Natural killer cell (primary cell): ENCODE measurements around the gene GRIFIN. TPM values are rescaled to one million over a fixed set of nuclear protein-coding genes. Genes with fewer than 3 reads are reported as not detected.

Experiments
- ATAC-seq, 3 donors: fragments of 150-1000 bp in 2 of 3; fragments of 200-7000 bp in 1 of 3; cut with Tn5 transposase; 1 replicate in 1 of 3; 2 replicates in 2 of 3; pipeline ENCODE4 v1.10.0; 2021; ENCODE audit warnings: mild to moderate bottlenecking in 2 of 3, moderate library complexity in 2 of 3
- DNase-seq, 2 donors: peaks; one replicate each; pipeline versions ENCODE4 v3.0.0 to v3.0.0-alpha.2; 2013 to 2021; ENCODE audit warnings: mixed read lengths in 1 of 2
- H3K27ac ChIP-seq: one replicate; pipeline ENCODE4 v1.5.1; 2013; ENCODE audit warnings: mild to moderate bottlenecking, low read length
- H3K27me3 ChIP-seq: one replicate; pipeline ENCODE4 v1.6.1; 2013; ENCODE audit warnings: low read length; ENCODE audit not compliant: control insufficient read depth, insufficient read depth
- H3K36me3 ChIP-seq: one replicate; pipeline ENCODE4 v1.6.1; 2013; ENCODE audit warnings: low read length; ENCODE audit not compliant: control insufficient read depth, insufficient read depth
- H3K4me1 ChIP-seq: one replicate; pipeline ENCODE4 v1.6.1; 2013; ENCODE audit warnings: low read length; ENCODE audit not compliant: control insufficient read depth, insufficient read depth
- H3K4me3 ChIP-seq: one replicate; pipeline ENCODE4 v1.5.1; 2013; ENCODE audit warnings: low read length
- H3K9me3 ChIP-seq: one replicate; pipeline ENCODE4 v1.6.1; 2013; ENCODE audit warnings: low read length; ENCODE audit not compliant: control insufficient read depth, insufficient read depth
- H3K27ac Mint-ChIP-seq, 2 donors: one replicate each; pipeline ENCODE4 v1.8.0; 2022; ENCODE audit warnings: mild to moderate bottlenecking in 2 of 2, mixed read lengths in 2 of 2, moderate library complexity in 1 of 2
- H3K27me3 Mint-ChIP-seq, 2 donors: one replicate each; pipeline ENCODE4 v1.8.0; 2022; ENCODE audit warnings: low read depth in 2 of 2, mixed read lengths in 2 of 2
- H3K36me3 Mint-ChIP-seq: one replicate; pipeline ENCODE4 v1.8.0; 2022; ENCODE audit warnings: mixed read lengths
- H3K4me1 Mint-ChIP-seq, 2 donors: one replicate each; pipeline ENCODE4 v1.8.0; 2022; ENCODE audit warnings: mixed read lengths in 2 of 2
- H3K4me3 Mint-ChIP-seq: one replicate; pipeline ENCODE4 v1.8.0; 2022; ENCODE audit warnings: mild to moderate bottlenecking, moderate library complexity, mixed read lengths
- H3K9me3 Mint-ChIP-seq, 2 donors: one replicate each; pipeline ENCODE4 v1.8.0; 2022; ENCODE audit warnings: mixed read lengths in 2 of 2
- WGBS: methylation state at CpG from one replicate; pipeline ENCODE4 v1.1.7; 2013; ENCODE audit warnings: missing lambda C conversion rate; ENCODE audit not compliant: insufficient coverage; 5-methylcytosine and 5-hydroxymethylcytosine counted together
- intact Hi-C: fragments of 100-400 bp; cut with micrococcal nuclease; formaldehyde crosslinking; loops from one replicate; pipeline ENCODE4 v1.14.2; 2022
- total RNA-seq, 4 donors: library from RNA; stranded (reverse); fragments of 120-200 nt in 1 of 4; gene quantifications; one replicate each; pipeline versions ENCODE4 v1.2.3 to v1.2.4, GENCODE V29; 2013 to 2022
- TF ChIP-seq, protein P1 (sequence below): fragments of 200-600 bp; IDR thresholded peaks from one replicate; pipeline ENCODE4 v1.8.0; 2022; ENCODE audit warnings: antibody characterized with exemption

Gene GRIFIN
- total RNA-seq, 3 donors from 2014 or later (not counting 1 experiment from before 2014, with no cell fraction given), result not detected

DNA sequence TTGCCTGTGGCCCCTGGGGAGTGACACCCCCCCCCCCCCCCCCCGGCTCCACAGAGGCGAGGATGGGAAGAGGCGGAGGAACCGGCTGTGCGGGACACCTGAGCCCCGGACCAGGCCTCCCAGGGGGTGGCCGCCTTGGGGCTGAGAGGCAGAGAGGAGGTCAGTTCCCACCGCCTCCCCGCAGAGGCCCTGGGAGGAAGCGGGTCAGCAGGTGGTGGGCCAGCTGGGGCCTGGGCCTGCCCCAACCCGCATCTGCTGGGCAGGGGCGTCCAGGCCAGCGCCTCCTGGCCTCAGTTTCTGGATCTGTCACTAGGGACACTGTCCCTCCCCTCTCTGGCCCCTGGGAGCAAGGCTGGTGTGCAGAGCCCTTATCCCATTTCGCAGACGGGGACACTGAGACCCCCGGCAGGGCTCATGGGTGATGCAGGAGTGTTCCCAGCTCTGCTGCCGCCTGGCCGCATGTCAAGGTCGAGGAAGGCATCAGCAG, 28.7 kb upstream of the GRIFIN start:
- no peak for DNase-seq
- TF ChIP-seq, protein P1, sequence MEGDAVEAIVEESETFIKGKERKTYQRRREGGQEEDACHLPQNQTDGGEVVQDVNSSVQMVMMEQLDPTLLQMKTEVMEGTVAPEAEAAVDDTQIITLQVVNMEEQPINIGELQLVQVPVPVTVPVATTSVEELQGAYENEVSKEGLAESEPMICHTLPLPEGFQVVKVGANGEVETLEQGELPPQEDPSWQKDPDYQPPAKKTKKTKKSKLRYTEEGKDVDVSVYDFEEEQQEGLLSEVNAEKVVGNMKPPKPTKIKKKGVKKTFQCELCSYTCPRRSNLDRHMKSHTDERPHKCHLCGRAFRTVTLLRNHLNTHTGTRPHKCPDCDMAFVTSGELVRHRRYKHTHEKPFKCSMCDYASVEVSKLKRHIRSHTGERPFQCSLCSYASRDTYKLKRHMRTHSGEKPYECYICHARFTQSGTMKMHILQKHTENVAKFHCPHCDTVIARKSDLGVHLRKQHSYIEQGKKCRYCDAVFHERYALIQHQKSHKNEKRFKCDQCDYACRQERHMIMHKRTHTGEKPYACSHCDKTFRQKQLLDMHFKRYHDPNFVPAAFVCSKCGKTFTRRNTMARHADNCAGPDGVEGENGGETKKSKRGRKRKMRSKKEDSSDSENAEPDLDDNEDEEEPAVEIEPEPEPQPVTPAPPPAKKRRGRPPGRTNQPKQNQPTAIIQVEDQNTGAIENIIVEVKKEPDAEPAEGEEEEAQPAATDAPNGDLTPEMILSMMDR, result no peak
- ATAC-seq, result no peak
- no peaks in the 10 kb centered on the region for H3K36me3 ChIP-seq
- no peaks in the 10 kb centered on the region for H3K36me3 Mint-ChIP-seq
- H3K4me3 ChIP-seq, result no peak overlapping the region
- no peak overlapping the region for H3K27ac ChIP-seq
- H3K4me1 Mint-ChIP-seq, result peaks cover 17 to 30% of the 10 kb centered on the region in 2 donors
- H3K4me1 ChIP-seq, result peaks cover 28% of the 10 kb centered on the region
- H3K4me3 Mint-ChIP-seq, result no peak overlapping the region
- no peak overlapping the region for H3K27ac Mint-ChIP-seq
- no peaks in the 10 kb centered on the region for H3K9me3 ChIP-seq
- WGBS, result 92% methylated on average over 19 of the region's 19 CpGs
- no peaks in the 10 kb centered on the region for H3K27me3 ChIP-seq
- intact Hi-C loops, result no loop called here
- H3K27me3 Mint-ChIP-seq, result no peaks in the 10 kb centered on the region
- H3K9me3 Mint-ChIP-seq, result no peaks in the 10 kb centered on the region

DNA sequence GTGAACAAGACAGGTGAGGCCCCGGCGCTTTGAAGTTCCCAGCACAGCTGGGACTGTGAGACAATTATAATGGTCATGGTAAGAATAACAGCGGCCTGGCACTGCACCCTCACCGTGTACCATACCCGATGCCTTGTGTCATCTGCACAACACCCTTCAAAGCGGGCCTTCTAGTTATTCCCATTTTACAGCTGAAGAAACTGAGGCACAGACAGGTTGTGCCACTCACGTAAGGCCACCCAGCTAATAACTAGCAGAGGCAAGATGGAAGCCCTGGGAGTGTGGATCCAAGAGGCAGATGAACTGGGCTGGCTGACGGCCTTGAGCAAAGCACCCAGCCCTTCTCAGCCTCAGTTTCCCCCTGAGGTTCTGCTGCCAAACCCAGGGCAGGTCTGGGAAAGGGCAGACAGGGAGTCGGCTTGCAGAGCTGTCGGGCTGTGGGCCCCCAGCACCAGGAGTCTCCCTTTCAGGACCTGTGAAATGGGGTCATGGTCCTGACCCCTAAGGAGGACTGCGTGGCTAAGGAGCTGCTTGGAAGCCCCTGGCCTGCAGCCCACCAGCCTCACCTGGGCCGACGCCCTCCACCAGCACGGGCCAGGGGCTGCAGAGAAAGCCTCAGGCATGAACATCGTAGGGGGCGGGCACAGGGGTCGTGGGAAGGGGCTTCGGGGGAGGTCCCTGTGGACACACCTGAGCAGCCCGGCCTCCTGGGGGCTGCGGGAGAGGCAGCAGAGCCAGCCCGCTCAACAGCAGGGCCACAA, 28.1 kb upstream of the GRIFIN start:
- intact Hi-C loops, result no loop called here
- no peak overlapping the region for H3K4me3 ChIP-seq
- H3K4me1 ChIP-seq, result peaks cover 21% of the 10 kb centered on the region
- DNase-seq (no peak), ATAC-seq (no peak)
- Mint-ChIP-seq H3K27ac (no peak overlapping the region), H3K4me3 (no peak overlapping the region), H3K36me3 (no peaks in the 10 kb centered on the region), H3K27me3 (no peaks in the 10 kb centered on the region), H3K4me1 (peaks cover 14 to 24% of the 10 kb centered on the region in 2 donors), H3K9me3 (no peaks in the 10 kb centered on the region)
- no peaks in the 10 kb centered on the region for H3K27me3 ChIP-seq
- H3K27ac ChIP-seq, result no peak overlapping the region
- WGBS, result 93% methylated on average over 21 of the region's 21 CpGs
- no peaks in the 10 kb centered on the region for H3K36me3 ChIP-seq
- TF ChIP-seq, protein P1, result no peak
- no peaks in the 10 kb centered on the region for H3K9me3 ChIP-seq

DNA sequence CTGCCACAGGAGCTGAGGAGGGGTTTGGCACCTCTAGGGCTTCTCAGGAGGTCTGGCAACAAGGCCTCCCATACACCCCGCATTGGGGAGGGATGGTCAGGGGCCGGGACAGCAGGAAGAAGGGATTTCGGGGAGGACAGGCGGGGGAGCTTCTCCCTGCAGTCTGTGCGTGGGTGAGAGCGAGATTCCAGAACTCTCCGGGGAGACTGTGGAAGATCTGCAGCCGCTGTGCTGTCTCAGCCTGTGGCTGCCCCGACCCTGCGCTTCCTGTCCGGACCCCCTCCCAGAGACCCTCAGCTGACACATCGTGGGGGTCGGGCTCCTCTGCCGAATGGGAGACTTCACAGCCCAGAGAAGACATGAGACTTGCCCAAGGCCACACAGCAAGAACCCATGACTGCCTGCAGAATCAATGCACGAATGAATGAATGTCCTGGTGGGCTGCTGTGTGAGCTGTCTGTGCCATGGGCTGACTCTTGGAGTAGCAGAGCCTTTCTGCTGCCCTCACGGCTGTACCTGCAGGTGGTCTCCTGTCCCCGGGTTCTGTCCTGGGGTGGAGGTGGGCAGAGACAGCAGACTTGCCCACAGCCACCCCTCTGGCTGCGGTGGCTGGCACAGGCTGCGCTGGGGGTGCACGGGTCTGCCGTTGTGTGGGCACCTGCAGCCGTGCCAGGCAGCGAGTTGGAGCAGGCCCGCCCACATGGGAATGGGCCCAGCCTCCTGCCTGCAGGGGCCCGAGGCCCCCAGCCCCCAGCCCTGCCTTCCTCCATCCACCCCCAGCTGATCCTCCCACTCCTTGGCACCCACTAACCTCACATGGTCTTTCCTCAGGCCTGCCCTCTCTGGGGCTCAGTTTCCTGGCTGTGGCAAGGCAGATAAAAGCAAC, 27.1 kb upstream of the GRIFIN start:
- no peak for ATAC-seq

More for the DNA sequence above, 27.1 kb upstream of the GRIFIN start:
- H3K27ac Mint-ChIP-seq, result no peak overlapping the region
- H3K4me3 Mint-ChIP-seq, result no peak overlapping the region
- WGBS, result 66% methylated on average over 25 of the region's 25 CpGs
- Histone ChIP-seq H3K4me3 (no peak overlapping the region), H3K27me3 (no peaks in the 10 kb centered on the region), H3K27ac (no peak overlapping the region), H3K4me1 (peaks cover 11% of the 10 kb centered on the region), H3K9me3 (no peaks in the 10 kb centered on the region), H3K36me3 (no peaks in the 10 kb centered on the region)
- H3K36me3 Mint-ChIP-seq, result no peaks in the 10 kb centered on the region
- DNase-seq, result no peak
- no peaks in the 10 kb centered on the region for H3K9me3 Mint-ChIP-seq
- intact Hi-C loops, result no loop called here
- H3K27me3 Mint-ChIP-seq, result no peaks in the 10 kb centered on the region
- TF ChIP-seq, protein P1, result no peak
- H3K4me1 Mint-ChIP-seq, result peaks cover 4 to 14% of the 10 kb centered on the region in 2 donors
